K562 (cell line): ENCODE measurements around the gene EGF.

Experiments
- CHCHD3 ChIP-seq: fragments of 250-450 bp; sonication (Bioruptor Pico); IDR thresholded peaks from 2 replicates; pipeline ENCODE4 v2.1.2; 2022; ENCODE audit warnings: mild to moderate bottlenecking
- RNF2 ChIP-seq: sonication (generic); IDR thresholded peaks from 2 replicates; pipeline ENCODE4 v1.6.1; 2016
- SP1 ChIP-seq: sonication (generic); formaldehyde crosslinking; IDR thresholded peaks from 2 replicates; pipeline ENCODE4 v1.8.1; 2022; ENCODE audit warnings: mild to moderate bottlenecking, missing genetic modification reagents
- ZFP91 ChIP-seq: sonication (generic); formaldehyde crosslinking; IDR thresholded peaks from 2 replicates; pipeline ENCODE4 v1.8.0; 2022; ENCODE audit warnings: mild to moderate bottlenecking, missing genetic modification reagents
- TF ChIP-seq, protein P1 (sequence below), 2 experiments: fragments of 450-650 bp in 1 of 2; sonication (generic) in 1 of 2; formaldehyde crosslinking in 1 of 2; IDR thresholded peaks in 1 of 2; conservative IDR thresholded peaks in 1 of 2; 2 replicates each; pipeline versions ENCODE4 v1.6.1 to v1.8.1; 2016 to 2023; ENCODE audit warnings: mild to moderate bottlenecking in 2 of 2, moderate library complexity in 2 of 2, inconsistent platforms in 1 of 2, missing genetic modification reagents in 1 of 2
- TF ChIP-seq, protein P2 (sequence below), 3 experiments: IDR thresholded peaks in 2 of 3; conservative IDR thresholded peaks in 1 of 3; 2 replicates each; pipeline ENCODE4 v1.5.1; 2011 to 2012; ENCODE audit warnings: low read length in 3 of 3, mild to moderate bottlenecking in 3 of 3, control low read depth in 2 of 3, improper control_type of control experiment in 1 of 3, inconsistent platforms in 1 of 3, low read depth in 1 of 3, mixed read lengths in 1 of 3, moderate library complexity in 1 of 3; ENCODE audit not compliant: insufficient read depth in 2 of 3

- TF ChIP-seq, protein P1, sequence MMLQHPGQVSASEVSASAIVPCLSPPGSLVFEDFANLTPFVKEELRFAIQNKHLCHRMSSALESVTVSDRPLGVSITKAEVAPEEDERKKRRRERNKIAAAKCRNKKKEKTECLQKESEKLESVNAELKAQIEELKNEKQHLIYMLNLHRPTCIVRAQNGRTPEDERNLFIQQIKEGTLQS (IDR thresholded peaks at IDR 0.05): no peak
- TF ChIP-seq, protein P1 (CRISPR knock-in tag; conservative IDR thresholded peaks at IDR 0.05): no peak
- no peak for TF ChIP-seq RNF2
- no peak for TF ChIP-seq CHCHD3 (CRISPR knock-in tag)
- TF ChIP-seq ZFP91: no peak
- TF ChIP-seq SP1 (CRISPR knock-in tag): no peak
- TF ChIP-seq, protein P2, sequence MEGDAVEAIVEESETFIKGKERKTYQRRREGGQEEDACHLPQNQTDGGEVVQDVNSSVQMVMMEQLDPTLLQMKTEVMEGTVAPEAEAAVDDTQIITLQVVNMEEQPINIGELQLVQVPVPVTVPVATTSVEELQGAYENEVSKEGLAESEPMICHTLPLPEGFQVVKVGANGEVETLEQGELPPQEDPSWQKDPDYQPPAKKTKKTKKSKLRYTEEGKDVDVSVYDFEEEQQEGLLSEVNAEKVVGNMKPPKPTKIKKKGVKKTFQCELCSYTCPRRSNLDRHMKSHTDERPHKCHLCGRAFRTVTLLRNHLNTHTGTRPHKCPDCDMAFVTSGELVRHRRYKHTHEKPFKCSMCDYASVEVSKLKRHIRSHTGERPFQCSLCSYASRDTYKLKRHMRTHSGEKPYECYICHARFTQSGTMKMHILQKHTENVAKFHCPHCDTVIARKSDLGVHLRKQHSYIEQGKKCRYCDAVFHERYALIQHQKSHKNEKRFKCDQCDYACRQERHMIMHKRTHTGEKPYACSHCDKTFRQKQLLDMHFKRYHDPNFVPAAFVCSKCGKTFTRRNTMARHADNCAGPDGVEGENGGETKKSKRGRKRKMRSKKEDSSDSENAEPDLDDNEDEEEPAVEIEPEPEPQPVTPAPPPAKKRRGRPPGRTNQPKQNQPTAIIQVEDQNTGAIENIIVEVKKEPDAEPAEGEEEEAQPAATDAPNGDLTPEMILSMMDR (IDR thresholded peaks at IDR 0.05 in 2 of 3, conservative IDR thresholded peaks at IDR 0.05 in 1 of 3; ENCODE audit: insufficient read depth in 2 of 3, low read depth in 1 of 3, low read length in 3 of 3): no peak
Observed at GRCh38 chr4:110042545-110043517, 130.1 kb downstream of the EGF start.
